Jurkat, Clone E6-1 (cell line): ENCODE measurements around the gene ZNF598.
A peak's percentile ranks its signal among the peaks of the same experiment; 100 is the strongest.

Experiments used
- DNase-seq: peaks from one replicate; pipeline ENCODE4 v3.0.0-alpha.2; 2011; ENCODE audit warnings: low read depth, low spot score
- H3K4me3 ChIP-seq: 2 replicates; pipeline ENCODE4 v1.5.1; 2011; ENCODE audit warnings: mild to moderate bottlenecking, low read length, control low read depth, moderate library complexity

ZNF598 gene

GRCh38 chr16:1998852-1999801 is 10.5 kb downstream of the ZNF598 start:
- H3K4me3 ChIP-seq: no peak overlapping the region
- DNase-seq: no peak

GRCh38 chr16:1998360-1998835 is 11.2 kb downstream of the ZNF598 start:
- no peak for DNase-seq
- H3K4me3 ChIP-seq: no peak overlapping the region

- H3K4me3 ChIP-seq: no peak overlapping the region
- DNase-seq: no peak
These were observed 11.9 kb downstream of the ZNF598 start for GRCh38 chr16:1997494-1998359.

GRCh38 chr16:1993731-1994131 is 15.9 kb downstream of the ZNF598 start:
- no peak overlapping the region for H3K4me3 ChIP-seq
- DNase-seq: no peak

DNA sequence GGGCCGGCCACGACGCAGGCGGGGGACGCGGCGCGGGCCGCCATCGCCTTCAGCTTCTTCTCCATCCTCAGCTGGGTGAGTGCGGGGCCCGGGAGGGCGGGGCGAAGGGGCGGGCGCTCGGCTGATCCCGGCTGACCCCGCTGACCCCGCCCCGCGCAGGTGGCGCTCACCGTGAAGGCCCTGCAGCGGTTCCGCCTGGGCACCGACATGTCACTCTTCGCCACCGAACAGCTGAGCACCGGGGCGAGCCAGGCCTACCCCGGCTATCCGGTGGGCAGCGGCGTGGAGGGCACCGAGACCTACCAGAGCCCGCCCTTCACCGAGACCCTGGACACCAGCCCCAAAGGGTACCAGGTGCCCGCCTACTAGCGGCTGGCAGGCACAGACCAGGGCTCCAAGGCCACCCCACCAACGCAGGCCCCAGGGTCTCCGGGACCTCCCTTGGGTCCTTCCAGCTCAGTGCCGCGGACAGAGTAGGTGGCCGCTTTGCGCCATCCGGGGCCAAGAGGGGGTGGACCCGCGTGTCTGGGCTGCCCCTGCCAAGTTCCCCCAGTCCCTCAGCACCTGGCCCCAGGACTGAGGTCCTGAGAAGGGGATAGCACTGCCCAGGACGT is 16.8 kb downstream of the ZNF598 start:
- DNase-seq: no peak
- no peak overlapping the region for H3K4me3 ChIP-seq

GRCh38 chr16:1991948-1992703 is 17.5 kb downstream of the ZNF598 start:
- DNase-seq: peak; percentile 78
- H3K4me3 ChIP-seq: peak overlapping the region; percentile 29

GRCh38 chr16:1991588-1991947 is 18.1 kb downstream of the ZNF598 start:
- H3K4me3 ChIP-seq: peak overlapping the region; percentile 29; the same call in 1 of the 2 replicates
- DNase-seq: no peak

GRCh38 chr16:1991135-1991551 is 18.5 kb downstream of the ZNF598 start:
- no peak for DNase-seq
- no peak overlapping the region for H3K4me3 ChIP-seq

GRCh38 chr16:1990351-1991134 is 19.1 kb downstream of the ZNF598 start:
- no peak overlapping the region for H3K4me3 ChIP-seq
- DNase-seq: no peak

GRCh38 chr16:1990101-1990350 is 19.6 kb downstream of the ZNF598 start:
- H3K4me3 ChIP-seq: no peak overlapping the region
- DNase-seq: no peak

- DNase-seq: no peak
- no peak within 1 kb of the TSS for H3K4me3 ChIP-seq
These were observed 20.2 kb downstream of the ZNF598 start, which contains the start of gene SYNGR3 for GRCh38 chr16:1989209-1990100. SYNGR3 (plus strand) TSS chr16:1989970; CDS start chr16:1990103, 133 bp downstream.

- no peak for DNase-seq
- H3K4me3 ChIP-seq: no peak overlapping the region
These were observed 22.4 kb downstream of the ZNF598 start for GRCh38 chr16:1987198-1987597.

GRCh38 chr16:1985466-1986150 is 24.0 kb downstream of the ZNF598 start:
- H3K4me3 ChIP-seq: no peak overlapping the region
- DNase-seq: no peak

GRCh38 chr16:1984347-1985225 is 25.0 kb downstream of the ZNF598 start:
- H3K4me3 ChIP-seq: peak overlapping the region; percentile 66
- no peak for DNase-seq

- DNase-seq: peak; percentile 35
- H3K4me3 ChIP-seq: peak within 1 kb of the TSS; percentile 66
These were observed 25.9 kb downstream of the ZNF598 start, which contains the start of gene GFER for GRCh38 chr16:1983544-1984346. GFER (plus strand) TSS chr16:1984193; CDS start chr16:1984219, 26 bp downstream.
